Left lung (tissue), 10 donors: ENCODE measurements around the gene TPST2. TPM values are rescaled to one million over a fixed set of nuclear protein-coding genes. Genes with fewer than 3 reads are reported as not detected.
A peak's percentile ranks its signal among the peaks of the same experiment; 100 is the strongest.

Experiments
- ATAC-seq: fragments of 200-7000 bp; cut with Tn5 transposase; one replicate; pipeline ENCODE4 v1.9.1; 2020; ENCODE audit warnings: moderate library complexity
- DNase-seq, 4 donors: peaks; one replicate each; pipeline ENCODE4 v3.0.0-alpha.2; 2013 to 2020
- H3K27ac ChIP-seq, 2 donors: fragments of 200-600 bp; sonication (generic) in 1 of 2; one replicate each; pipeline versions ENCODE4 v1.5.0 to v1.8.0; 2020 to 2021
- H3K27me3 ChIP-seq, 2 donors: fragments of 200-600 bp; sonication (generic) in 1 of 2; one replicate each; pipeline versions ENCODE4 v1.5.0 to v1.8.0; 2020 to 2021
- H3K36me3 ChIP-seq, 2 donors: fragments of 200-600 bp; sonication (generic) in 1 of 2; one replicate each; pipeline versions ENCODE4 v1.5.0 to v1.8.0; 2020 to 2021
- H3K4me1 ChIP-seq, 2 donors: fragments of 200-600 bp; one replicate each; pipeline ENCODE4 v1.8.0; 2021
- H3K4me3 ChIP-seq, 2 donors: fragments of 200-600 bp; sonication (generic) in 1 of 2; one replicate each; pipeline versions ENCODE4 v1.5.0 to v1.8.0; 2020 to 2021; ENCODE audit warnings: mild to moderate bottlenecking in 1 of 2
- H3K9me3 ChIP-seq, 2 donors: fragments of 200-600 bp; sonication (generic) in 1 of 2; one replicate each; pipeline versions ENCODE4 v1.5.0 to v1.8.0; 2020 to 2021
- CTCF ChIP-seq, 2 donors: fragments of 200-600 bp; sonication (generic) in 1 of 2; IDR thresholded peaks; one replicate each; pipeline versions ENCODE4 v1.5.0 to v1.8.0; 2021; ENCODE audit warnings: antibody characterized with exemption in 2 of 2
- intact Hi-C, 2 donors: fragments of 100-400 bp; cut with DNase I; formaldehyde crosslinking; loops; one replicate each; pipeline versions ENCODE4 v1.11.2 to v1.14.2; 2022
- polyA plus RNA-seq, 6 donors: library from polyadenylated mRNA; unstranded; fragments of 120-200 nt; gene quantifications; one replicate each; pipeline ENCODE4 v1.2.1, GENCODE V29; 2013; ENCODE audit not compliant: insufficient read length in 6 of 6
- total RNA-seq, 2 donors: library from RNA; stranded (reverse); fragmentation: NEBNext Ultra II Directional; extraction: Animal tissue kit (Norgen Biotek cat#: 25700); gene quantifications; one replicate each; pipeline ENCODE4 v1.2.1, GENCODE V29; 2021
- donor health status: DM: no; HTN: yes; CAD: no.
- donor health status: DM: no; HTN: no; CAD: no.

TPST2 gene
- total and polyA plus RNA-seq, 8 donors: 23.3 to 69.0 (median 29.0) TPM

- peak overlapping the region in 1 of 2 donors; percentile 65 for H3K27ac ChIP-seq
- H3K36me3 ChIP-seq: peaks cover 0 to 4% of the 10 kb centered on the region in 2 donors
- no peak for DNase-seq
- no peaks in the 10 kb centered on the region for H3K9me3 ChIP-seq
- intact Hi-C loops: no loop called here
- no peak for TF ChIP-seq CTCF (IDR thresholded peaks at IDR 0.05)
- no peak for ATAC-seq
- peaks cover 5 to 98% of the 10 kb centered on the region in 2 donors for H3K4me1 ChIP-seq
- no peaks in the 10 kb centered on the region for H3K27me3 ChIP-seq
- H3K4me3 ChIP-seq: no peak overlapping the region
Measured at GRCh38 chr22:26576026-26576680, 13.8 kb downstream of the TPST2 start.

GRCh38 chr22:26574001-26574723 lies 15.8 kb downstream of the TPST2 start:
- ATAC-seq (no peak), DNase-seq (no peak)
- peaks cover 9 to 97% of the 10 kb centered on the region in 2 donors for H3K4me1 ChIP-seq
- intact Hi-C loops: no loop called here
- no peak overlapping the region for H3K4me3 ChIP-seq
- peaks cover 0 to 4% of the 10 kb centered on the region in 2 donors for H3K36me3 ChIP-seq
- no peak for TF ChIP-seq CTCF (IDR thresholded peaks at IDR 0.05)
- no peaks in the 10 kb centered on the region for H3K9me3 ChIP-seq
- H3K27me3 ChIP-seq: no peaks in the 10 kb centered on the region
- H3K27ac ChIP-seq: peak overlapping the region; percentile 70 to 86

- TF ChIP-seq CTCF (IDR thresholded peaks at IDR 0.05): no peak
Measured at GRCh38 chr22:26573026-26573662, 16.8 kb downstream of the TPST2 start.

GRCh38 chr22:26570864-26571525 lies 18.9 kb downstream of the TPST2 start:
- DNase-seq: no peak
- H3K4me3 ChIP-seq: no peak overlapping the region
- H3K9me3 ChIP-seq: no peaks in the 10 kb centered on the region
- no peak overlapping the region for H3K27ac ChIP-seq
- no peak for TF ChIP-seq CTCF (IDR thresholded peaks at IDR 0.05)
- H3K36me3 ChIP-seq: peaks cover 0 to 3% of the 10 kb centered on the region in 2 donors
- no peaks in the 10 kb centered on the region for H3K27me3 ChIP-seq
- intact Hi-C loops: no loop called here
- H3K4me1 ChIP-seq: peaks cover 8 to 81% of the 10 kb centered on the region in 2 donors
- no peak for ATAC-seq

More at GRCh38 chr22:26573026-26573662, 16.8 kb downstream of the TPST2 start:
- ATAC-seq: peak; percentile 72
- intact Hi-C loops: no loop called here
- Histone ChIP-seq H3K27me3 (no peaks in the 10 kb centered on the region), H3K4me1 (peaks cover 8 to 95% of the 10 kb centered on the region in 2 donors), H3K27ac (peak overlapping the region; percentile 70 to 86), H3K36me3 (no peaks in the 10 kb centered on the region), H3K4me3 (no peak overlapping the region), H3K9me3 (no peaks in the 10 kb centered on the region)
- peak; percentile 19 to 90 (median 64) for DNase-seq
